ENCODE results near the gene STAMBPL1.
"Not testable (repeated sequence)": the region's sequence is repeated elsewhere in the genome, so short reads cannot be mapped to it uniquely, and the experiment has no call there.

STAMBPL1 gene

DNA sequence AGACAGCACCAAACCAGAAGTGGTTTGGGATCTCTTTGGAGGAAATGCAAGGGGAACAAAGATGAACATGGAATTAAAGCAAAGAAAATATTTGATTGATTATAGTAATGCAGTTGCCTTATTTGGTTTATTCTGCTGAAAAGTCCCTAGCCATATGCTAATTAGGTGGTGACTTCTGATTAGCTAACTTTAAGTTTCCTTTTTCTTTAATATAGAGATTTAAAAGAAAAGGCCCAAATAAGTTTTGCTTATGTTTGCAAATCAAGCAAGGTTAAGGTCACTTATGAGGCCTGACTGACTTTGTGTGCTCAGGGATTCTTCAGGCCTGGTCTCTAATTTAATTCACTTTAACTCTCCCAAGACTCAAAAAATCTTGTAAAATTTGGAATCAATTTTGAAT, 22.2 kb upstream of the STAMBPL1 start:
- no peak for DNase-seq (ENCODE audit: low spot score)

DNA sequence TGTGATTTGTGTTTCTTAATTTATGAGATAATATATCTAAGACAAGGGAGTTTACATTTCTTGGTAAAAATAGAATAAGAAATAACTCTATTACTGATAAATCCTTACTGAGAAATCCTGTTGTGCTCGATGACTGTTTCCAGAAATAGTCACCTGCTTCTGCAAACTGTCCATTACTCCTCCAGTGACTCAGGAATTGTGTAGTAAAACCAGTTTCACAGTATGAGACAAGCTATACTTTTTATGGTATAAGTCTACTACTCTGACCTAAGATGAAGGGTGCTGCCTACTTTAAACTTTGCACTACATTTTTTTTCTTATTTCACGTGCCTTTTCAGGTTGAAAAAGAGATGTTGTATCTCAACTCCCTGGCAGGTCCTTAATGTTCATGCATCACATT, 21.6 kb upstream of the STAMBPL1 start:
- DNase-seq (ENCODE audit: low spot score): no peak

DNA sequence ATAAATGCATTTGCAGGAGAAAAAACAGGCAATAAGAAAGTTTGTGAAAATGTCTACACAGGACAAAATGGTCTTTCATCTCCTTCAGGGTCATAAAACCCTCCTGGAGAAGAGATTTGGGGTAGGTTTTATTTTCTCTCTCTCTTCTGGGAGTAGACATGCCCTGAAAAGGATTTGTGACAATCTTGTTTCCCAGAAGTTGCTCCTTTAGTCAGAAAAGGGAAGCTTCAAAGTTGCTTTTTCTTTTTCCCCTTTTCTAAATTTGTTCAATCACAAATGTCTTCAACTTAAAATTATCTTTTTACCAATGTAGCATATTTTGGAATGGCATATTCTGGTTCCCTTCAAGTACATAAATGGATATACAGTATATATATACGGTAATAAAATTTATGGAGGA, 19.0 kb upstream of the STAMBPL1 start:
- DNase-seq (ENCODE audit: low spot score): no peak

DNA sequence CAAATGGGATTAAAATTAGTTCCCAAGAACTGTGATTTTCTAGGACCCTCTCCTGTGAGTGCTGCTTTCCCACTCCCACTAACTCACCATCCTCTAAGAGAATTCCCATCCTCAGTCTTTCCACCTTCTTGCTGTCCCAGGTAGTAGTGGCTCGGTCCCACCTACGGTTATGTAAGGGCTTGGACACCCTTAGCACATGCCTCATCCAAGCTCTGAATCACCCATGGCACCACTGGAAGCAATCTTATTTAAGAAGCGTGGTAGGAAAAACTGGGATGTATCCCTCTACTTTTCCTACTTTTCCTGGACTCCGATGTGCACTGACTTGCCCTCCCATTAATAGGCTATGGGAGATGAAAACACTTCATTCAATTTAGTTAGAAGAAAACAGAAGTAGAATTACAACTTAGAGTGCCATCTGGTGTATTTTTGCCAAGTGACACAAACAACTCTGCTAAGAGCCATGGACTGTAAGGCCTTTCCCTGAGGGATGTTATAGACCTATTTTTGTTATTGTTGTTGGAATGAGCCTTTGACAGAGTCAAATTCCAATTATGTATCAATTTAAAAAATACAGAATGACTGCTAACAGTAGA, 14.7 kb upstream of the STAMBPL1 start:
- DNase-seq (ENCODE audit: low spot score): peak; percentile 22

DNA sequence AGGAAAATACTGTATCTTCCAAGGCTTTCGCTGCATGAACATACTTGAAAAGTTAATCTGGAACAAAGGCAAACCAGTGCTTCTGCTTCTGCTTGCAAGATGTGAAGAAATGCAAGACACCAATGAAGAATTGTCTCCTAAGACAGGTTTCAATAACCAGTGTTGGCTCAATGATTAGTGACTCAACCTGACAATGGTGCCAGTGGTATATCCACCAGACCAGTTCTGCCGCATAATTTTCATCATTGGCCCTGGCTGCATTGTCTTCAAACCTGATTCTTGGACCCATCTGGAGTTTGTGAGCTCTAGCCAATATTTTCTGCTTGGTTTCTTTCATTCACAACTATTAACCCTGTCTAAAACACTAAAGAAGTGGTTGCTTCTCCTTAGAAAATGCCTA, 13.6 kb upstream of the STAMBPL1 start:
- DNase-seq (ENCODE audit: low spot score): no peak

DNA sequence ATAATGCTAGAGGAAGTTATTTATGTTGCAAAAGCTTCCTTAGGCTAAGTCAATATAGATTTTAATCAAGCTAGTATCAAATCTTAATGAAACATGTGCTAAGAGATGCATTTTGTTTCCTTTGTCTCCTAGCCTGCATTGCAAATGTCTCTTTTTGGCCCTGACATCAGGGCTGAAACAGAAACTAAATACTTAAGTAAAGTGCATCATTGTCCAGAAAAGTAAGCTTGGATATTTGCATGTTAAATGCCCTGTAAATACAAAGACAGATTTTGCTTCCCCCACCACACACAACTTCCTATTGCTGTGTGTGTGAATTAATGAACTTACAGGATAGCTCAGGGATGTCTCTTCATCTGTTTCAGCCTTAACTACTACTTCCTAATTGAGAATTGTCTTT, 10.0 kb upstream of the STAMBPL1 start:
- no peak for DNase-seq (ENCODE audit: low spot score)

DNA sequence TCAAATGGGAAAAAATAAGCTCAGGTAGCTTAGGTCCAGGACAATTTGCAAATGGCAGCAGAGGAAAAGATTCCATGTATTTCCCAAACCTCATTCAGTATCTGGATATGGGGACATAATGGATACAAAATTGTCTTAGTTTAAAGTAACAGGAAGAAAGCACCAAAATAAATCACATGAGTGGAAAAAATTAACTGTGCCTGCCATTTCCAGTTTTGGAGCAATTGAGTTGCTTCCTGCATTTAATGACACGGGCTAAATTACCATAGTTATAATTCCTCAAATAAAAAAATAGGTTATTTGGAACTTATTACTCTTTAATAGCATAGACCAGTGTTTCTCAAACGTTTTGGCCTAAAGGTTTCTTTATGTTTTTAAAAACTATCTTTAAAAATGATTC, 6.3 kb upstream of the STAMBPL1 start:
- no peak for DNase-seq (ENCODE audit: low spot score)

DNA sequence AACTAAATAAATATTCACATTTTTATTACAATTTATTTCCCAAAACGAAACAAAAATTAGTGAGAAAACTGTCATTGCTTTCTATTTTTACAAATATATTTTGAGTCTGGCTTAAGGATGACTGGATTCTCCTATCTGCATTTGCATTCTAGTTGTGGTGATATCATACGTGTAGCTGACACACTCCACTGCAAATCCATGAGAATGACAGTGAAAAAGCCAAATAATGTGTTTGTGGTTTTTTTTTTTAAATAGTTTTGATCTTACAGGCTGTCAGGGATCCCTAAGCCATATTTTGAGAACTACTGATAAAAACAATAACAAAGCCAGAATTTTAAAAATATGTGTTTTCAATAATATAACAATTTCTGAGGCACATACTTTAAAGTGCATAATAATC, 5.8 kb upstream of the STAMBPL1 start:
- DNase-seq (ENCODE audit: low spot score): no peak

DNA sequence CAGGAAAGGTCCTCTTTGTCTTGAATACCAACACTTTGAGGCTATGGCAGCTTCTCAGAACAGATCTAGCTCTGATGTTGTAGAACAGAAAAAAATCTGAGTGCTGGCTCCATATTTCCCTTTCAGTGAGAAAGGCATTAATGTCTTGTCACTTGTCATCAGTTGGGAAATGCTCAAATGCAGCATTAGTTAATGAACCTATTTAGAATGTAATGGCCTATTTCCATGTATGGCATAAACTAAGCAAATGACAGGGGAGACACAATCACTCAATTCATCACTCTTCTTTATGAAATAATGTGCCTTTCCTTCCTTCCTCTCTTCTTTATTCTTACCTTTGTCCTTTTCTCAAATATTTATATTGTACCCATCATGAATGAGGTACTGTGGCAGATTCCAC, 5.0 kb upstream of the STAMBPL1 start:
- no peak for DNase-seq (ENCODE audit: low spot score)

DNA sequence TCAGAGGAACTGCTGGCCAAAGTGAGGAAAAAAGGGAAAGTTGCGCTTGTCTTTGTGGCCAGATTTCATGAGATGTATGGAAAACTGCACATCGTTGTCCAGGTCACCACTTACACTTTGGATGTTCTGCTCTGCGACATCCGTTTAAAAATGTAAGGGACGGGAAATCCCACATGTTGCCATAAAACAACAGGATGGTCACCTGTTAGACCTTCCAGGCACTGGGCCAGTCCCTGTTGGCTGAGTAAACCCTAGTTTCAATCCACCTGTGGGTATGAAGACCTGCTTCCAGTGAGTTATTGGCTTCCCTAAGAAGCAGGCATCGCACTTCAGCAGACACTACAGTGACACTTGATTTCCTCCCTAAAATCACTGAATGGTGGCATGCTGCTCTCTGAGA, 2.7 kb upstream of the STAMBPL1 start:
- DNase-seq (ENCODE audit: low spot score): no peak

DNA sequence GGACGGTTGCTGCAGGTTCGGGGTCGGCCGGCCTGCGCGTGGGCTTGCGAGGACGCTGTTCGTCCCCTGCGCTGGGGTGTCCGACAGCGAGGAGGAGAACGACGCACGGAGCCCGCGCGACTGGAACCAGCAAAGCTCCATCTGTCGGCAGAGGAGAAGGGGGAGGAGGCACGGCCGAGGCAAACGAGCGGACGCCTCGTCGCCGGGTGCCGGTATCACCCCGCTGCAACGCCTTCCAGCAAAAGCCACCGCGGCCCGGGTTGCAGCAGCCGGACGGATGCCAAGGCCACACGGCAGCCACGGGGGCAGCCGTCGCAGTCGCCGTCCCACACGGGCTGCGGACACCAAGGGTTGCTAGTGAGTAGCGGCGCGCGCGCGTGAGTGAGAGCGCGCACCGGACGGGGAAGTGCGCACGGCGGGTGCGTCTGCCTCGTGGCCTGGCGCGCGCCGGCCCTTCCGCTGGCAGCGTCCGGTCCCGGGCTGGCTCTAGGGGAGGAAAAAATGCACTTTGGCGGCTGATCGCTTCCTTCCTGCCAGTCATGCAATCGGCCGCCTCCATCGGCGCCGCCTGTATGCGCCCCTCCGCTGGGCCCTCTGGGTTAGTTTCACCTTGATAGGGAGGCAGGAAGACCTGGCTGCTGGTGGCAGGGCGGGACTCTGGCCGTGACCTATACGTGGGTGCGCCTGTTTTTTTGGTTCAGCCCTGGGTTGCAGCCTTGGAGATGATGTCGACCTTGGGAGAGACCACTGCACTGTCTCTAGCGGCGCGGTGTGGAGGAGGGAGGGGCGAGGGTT, 434 bp downstream of the STAMBPL1 start:
- peak; percentile 91 for DNase-seq (ENCODE audit: low spot score)

DNA sequence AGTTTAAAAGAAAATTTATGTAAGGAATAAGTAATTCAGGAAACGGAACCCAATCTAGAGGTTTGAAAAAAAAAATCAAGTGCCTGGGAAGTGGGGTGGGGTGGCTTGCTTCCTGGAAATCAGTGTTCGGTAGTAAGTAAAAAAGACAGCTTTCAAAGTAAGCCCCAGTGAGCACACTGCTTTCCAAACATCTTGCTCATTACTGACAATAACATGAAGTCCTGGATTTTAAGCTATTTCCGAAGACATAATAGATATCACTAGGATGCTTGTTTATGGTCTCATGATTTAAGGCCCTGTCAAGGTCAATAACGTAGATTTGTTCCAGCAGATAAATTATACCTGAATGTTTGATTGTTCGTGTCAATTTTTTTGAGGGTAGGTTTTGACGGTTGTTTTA, 1.3 kb downstream of the STAMBPL1 start:
- peak; percentile 43 for DNase-seq (ENCODE audit: low spot score)

DNA sequence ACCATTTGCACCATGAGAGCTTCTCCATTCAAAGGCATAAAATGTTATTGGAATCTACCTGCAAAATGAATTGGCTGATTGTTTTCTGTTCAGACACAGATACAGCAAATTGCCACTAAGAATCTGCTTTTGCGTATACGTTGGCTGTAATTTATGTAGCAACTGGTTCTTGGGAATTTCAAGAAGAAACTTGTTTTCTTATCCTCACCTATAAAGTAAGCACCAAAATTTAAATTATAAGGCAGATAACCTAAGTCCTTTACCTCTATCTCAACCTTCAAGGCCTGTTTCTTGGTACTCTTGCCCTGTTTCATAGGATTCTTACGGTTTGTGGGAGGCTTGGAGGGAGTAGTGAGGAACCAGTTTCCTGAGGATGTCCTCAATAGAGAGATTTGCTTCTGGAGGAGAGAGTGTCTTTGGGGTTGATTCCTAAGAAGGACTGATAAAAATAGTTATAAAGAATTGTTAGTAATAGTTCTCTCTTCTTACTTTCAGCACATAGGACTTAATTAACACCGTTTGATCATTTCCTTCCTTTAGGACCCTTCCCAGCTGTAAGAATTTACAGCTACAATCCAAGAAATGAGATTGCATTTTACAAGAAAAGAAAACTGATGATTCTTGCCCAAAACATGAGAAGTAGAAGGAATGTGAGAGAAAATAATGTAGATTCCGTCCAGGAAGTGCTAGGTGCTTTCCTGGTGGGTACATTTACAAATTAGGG, 2.0 kb downstream of the STAMBPL1 start:
- DNase-seq (ENCODE audit: low spot score): peak; percentile 22

DNA sequence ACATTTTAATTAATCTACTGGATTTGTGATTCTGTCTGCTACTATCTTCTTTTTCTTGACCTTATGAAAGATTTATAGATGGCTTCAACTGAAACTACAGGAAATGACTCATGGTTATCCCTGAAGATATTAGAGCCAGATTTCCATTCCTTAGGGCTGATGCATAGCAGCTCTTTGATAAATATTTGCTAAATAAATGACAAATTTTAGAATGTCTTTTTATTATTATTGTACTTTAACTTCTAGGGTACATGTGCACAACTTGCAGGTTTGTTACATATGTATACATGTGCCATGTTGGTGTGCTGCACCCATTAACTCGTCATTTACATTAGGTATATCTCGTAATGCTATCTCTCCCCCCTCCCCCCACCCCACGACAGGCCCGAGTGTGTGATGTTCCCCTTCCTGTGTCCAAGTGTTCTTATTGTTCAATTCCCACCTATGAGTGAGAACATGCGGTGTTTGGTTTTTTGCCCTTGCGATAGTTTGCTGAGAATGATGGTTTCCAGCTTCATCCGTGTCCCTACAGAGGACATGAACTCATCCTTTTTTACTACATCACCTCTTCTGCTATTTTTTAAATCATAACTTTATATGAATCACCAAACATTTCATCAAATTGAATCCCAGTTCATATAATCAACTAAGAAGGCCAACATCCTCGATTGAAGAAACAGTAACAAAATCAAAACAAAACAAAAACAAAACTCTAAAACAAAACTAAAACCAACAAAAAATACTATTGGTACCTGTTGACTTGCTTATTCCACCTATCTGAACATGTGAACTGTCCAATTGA, 2.8 kb downstream of the STAMBPL1 start:
- DNase-seq (ENCODE audit: low spot score): not testable (repeated sequence)

DNA sequence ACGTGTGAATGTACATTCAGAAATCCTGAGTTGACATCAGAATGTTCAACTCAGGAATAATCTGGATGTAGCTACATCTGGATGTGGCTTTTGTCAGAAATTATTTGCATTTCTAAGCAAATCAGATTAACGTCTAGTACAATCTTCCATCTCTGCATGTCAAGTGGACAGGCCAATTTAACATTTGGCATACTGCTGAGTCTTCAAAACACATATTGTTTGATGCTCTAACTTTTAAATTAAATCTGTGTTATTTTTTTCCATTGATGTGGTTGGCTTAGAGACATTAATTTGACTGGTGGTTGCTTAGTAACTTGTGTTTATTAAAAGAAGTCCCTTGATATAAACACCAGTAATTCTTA, 3.4 kb downstream of the STAMBPL1 start:
- DNase-seq (ENCODE audit: low spot score): peak; percentile 50

DNA sequence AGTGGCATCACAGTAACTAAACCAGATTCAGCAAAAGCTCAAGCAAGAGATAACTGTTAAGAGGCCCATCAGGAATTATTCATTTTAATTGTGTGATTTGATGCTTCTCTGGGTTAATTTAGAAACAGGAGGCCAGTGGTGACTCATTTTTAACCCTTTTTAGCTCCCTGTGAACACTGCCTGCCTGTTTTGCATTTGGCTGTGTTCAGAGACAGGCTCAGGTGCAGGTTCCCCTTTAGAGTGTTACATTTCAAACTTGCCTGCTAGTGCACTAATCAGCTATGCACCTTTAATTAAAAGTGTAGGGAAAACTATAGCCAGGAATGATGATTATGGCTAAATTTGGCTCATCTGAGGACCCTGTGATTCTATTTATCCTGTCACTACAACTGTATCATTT, 6.5 kb downstream of the STAMBPL1 start:
- DNase-seq (ENCODE audit: low spot score): peak; percentile 84

DNA sequence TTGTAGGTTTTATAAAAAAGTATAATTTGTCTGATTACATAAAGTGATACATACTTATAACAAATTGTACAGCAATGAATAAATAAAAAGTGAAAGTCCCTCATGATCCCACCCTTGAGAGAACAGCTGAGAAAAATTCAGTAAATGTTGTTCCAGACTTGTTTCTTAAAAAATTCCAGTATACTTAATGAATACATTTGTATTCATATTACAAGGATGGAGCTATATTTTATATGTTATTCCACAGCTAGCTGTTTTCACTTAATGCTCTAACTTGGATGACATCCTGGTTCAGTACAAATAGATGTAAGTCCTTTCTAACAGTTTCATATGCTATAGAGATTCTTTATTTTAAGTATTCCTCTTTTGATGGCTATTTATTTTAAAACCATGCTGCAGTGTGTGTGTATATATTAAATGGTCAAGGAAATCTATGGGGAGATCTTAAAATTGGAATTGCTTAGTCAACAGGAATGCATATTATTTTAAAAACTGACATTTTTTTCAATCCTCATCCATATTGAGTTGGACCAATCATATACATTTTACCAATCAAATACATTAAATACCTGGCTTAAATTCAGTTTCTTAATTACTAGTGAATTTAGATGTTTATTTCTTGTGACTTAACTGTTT, 8.9 kb downstream of the STAMBPL1 start:
- DNase-seq (ENCODE audit: low spot score): no peak

DNA sequence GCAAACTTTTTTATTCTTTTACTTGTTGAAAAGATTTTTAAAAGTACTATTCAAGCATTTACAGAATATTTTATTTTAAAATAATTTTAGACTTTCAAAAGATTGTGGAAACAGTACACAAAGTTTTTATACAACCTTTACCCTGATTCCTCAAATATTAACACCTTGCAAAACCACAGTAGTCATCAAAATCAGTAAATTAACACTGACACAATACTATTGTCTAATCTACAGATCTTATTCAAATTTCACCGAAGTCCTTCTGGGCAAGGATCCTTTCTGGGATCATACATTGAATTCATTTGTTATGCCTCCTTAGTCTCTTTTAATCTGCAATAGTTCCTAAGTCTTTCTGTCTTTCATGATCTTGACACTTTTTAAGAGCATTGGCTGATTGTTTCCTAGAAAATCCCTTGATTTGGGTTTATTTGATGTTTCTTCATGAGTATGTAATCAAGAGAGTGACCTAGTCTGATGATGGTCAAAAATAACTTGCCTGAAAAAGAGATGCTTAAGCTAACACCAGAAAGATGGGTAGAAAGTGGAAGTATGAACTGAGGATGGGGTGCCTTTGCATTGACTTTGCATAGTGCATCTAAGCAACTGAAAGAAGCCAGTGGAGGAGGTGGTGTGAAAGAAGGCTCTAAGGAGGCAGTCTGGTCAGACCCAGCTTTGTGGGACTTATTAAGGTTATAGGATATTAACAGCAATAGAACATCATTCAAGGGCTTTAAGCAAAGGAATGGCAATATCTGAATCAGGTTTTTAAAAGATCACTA, 9.7 kb downstream of the STAMBPL1 start:
- DNase-seq (ENCODE audit: low spot score): peak; percentile 59

DNA sequence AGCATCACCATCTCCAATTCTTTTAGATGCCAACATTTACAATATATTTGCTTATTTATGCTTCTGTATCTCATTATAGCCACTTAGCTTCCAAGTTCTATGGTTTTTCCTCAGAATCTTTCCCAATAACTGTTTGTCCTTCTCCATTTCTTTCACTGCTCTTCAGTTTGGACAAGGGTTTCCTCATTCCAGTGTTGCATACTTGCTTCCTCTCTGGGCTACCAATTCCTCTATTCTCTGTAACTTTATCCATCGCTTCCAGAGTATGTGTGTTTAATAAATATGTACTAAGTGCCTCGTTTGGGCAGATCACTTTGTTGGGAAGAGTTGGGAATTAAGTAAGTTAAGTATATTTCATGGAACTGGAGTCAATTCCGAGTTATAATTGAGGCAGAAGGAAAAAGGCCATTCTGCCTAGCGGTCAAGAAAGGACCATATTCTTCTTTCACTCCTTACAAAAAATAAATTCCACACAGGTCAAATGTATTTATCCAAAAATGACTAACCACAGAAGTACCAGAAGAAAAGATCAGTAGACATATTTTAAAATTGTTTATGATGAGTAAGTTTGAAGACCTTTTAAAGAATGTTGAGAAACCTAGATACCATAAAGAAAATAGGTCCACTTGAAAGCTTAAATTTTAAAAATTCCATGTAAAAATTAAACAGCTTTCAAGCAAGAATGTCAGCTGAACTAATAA, 10.8 kb downstream of the STAMBPL1 start:
- DNase-seq (ENCODE audit: low spot score): no peak

DNA sequence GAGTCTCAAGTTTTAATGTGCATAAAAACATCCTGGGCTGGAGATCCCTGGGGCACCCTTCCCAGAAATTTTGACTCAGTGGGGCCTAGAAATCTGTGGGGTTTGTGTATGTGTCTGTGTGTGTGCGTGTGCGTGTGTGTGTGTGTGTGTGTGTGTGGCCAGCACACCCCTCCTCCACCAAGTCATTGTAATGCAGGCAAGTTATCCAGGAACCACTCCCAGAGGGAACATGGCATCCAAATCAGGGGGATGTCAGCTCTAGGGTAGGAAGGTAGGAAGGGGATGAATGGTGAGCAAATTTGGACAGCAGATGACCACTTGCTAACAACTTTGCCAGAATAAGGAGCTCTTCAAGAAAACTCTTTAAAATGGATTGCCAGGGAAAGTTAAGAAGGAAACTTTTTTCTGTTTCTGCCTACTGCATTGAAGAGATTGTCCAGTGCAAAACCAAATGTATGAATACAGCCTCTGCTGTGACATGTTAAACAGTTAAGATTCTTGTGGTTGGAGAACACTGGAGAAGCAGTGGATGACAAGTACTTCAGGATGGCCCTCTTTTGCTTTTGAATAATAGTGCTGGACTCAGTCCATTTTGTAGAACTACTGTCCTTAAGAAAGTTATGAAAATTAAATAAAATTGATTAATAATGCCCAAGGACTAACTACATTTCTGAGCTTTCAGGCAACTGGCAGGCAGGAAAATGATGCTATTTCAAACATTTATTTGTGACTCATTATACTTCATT, 12.3 kb downstream of the STAMBPL1 start:
- DNase-seq (ENCODE audit: low spot score): no peak

Measured in NAMALWA (cell line).